CD4-positive, alpha-beta T cell treated with Interleukin-21 for 1 hour (primary cell): Measurements from ENCODE around the gene EGFL7.

Source experiments
- DNase-seq: peaks from one replicate; pipeline ENCODE4 v3.0.0-alpha.2; 2020

Gene EGFL7

GRCh38 chr9:136662656-136663581 lies at the start of gene EGFL7:
EGFL7 (plus strand) TSS chr9:136662916; CDS start chr9:136668283, 5,367 bp downstream.
- no peak for DNase-seq

- DNase-seq = no peak
These were observed 48.8 kb upstream of the EGFL7 start for GRCh38 chr9:136613824-136614371.

- no peak for DNase-seq
These were observed 48.3 kb upstream of the EGFL7 start for GRCh38 chr9:136614372-136614922.

GRCh38 chr9:136614967-136615623 lies 47.6 kb upstream of the EGFL7 start:
- DNase-seq = no peak

- no peak for DNase-seq
These were observed 46.9 kb upstream of the EGFL7 start for GRCh38 chr9:136615631-136616306.

- no peak for DNase-seq
These were observed 46.4 kb upstream of the EGFL7 start for GRCh38 chr9:136616307-136616635.

- DNase-seq = no peak
These were observed 45.6 kb upstream of the EGFL7 start for GRCh38 chr9:136616948-136617695.

- no peak for DNase-seq
These were observed 44.8 kb upstream of the EGFL7 start for GRCh38 chr9:136617746-136618579.

GRCh38 chr9:136618580-136619547 lies 43.9 kb upstream of the EGFL7 start:
- DNase-seq = peak; percentile 34

- DNase-seq = peak; percentile 11
These were observed 42.8 kb upstream of the EGFL7 start for GRCh38 chr9:136619742-136620440.

- DNase-seq = no peak
These were observed 42.2 kb upstream of the EGFL7 start for GRCh38 chr9:136620441-136621018.

GRCh38 chr9:136621019-136621733 lies 41.5 kb upstream of the EGFL7 start:
- no peak for DNase-seq

- DNase-seq = no peak
These were observed 41.0 kb upstream of the EGFL7 start for GRCh38 chr9:136621734-136622093.

- DNase-seq = no peak
These were observed 40.2 kb upstream of the EGFL7 start for GRCh38 chr9:136622538-136622948.

GRCh38 chr9:136623016-136623841 lies 39.5 kb upstream of the EGFL7 start:
- no peak for DNase-seq

GRCh38 chr9:136623842-136624183 lies 38.9 kb upstream of the EGFL7 start:
- DNase-seq = no peak

- no peak for DNase-seq
These were observed 38.3 kb upstream of the EGFL7 start for GRCh38 chr9:136624184-136624951.
